ENCODE results near the gene TCF12.

The TCF12 gene

GRCh38 chr15:57035664-57036063 is 117.2 kb downstream of the TCF12 start:
- H3K79me2 ChIP-seq = peaks cover 11% of the 10 kb centered on the region
- H3K27me3 ChIP-seq (ENCODE audit: control insufficient read depth, insufficient read depth, low read length) = no peaks in the 10 kb centered on the region
- no peak overlapping the region for H3K9ac ChIP-seq
- H3K9me3 ChIP-seq (ENCODE audit: control insufficient read depth, low read length) = no peaks in the 10 kb centered on the region
- peaks cover 2% of the 10 kb centered on the region for H3K4me1 ChIP-seq
- no peak overlapping the region for H3K4me3 ChIP-seq (ENCODE audit: low read depth, low read length)
- no peak for TF ChIP-seq CTCF (IDR thresholded peaks at IDR 0.05)
- no peak overlapping the region for H3K4me2 ChIP-seq (ENCODE audit: low read length)
- no peak overlapping the region for H3K27ac ChIP-seq
- H3K36me3 ChIP-seq (ENCODE audit: control insufficient read depth, insufficient read depth, low read length) = no peaks in the 10 kb centered on the region
- H2AFZ ChIP-seq = no peak overlapping the region

- no peak overlapping the region for H3K4me2 ChIP-seq (ENCODE audit: low read length)
- no peak overlapping the region for H3K4me3 ChIP-seq (ENCODE audit: low read depth, low read length)
- no peak for TF ChIP-seq CTCF (IDR thresholded peaks at IDR 0.05)
- peaks cover 11% of the 10 kb centered on the region for H3K79me2 ChIP-seq
- no peaks in the 10 kb centered on the region for H3K36me3 ChIP-seq (ENCODE audit: control insufficient read depth, insufficient read depth, low read length)
- no peak overlapping the region for H3K9ac ChIP-seq
- H3K27ac ChIP-seq = no peak overlapping the region
- H3K27me3 ChIP-seq (ENCODE audit: control insufficient read depth, insufficient read depth, low read length) = no peaks in the 10 kb centered on the region
- H3K4me1 ChIP-seq = peaks cover 2% of the 10 kb centered on the region
- H2AFZ ChIP-seq = no peak overlapping the region
- H3K9me3 ChIP-seq (ENCODE audit: control insufficient read depth, low read length) = no peaks in the 10 kb centered on the region
Measured at GRCh38 chr15:57036352-57036751, 117.9 kb downstream of the TCF12 start.

- Histone ChIP-seq H3K9me3 (ENCODE audit: control insufficient read depth, low read length) (no peaks in the 10 kb centered on the region), H3K9ac (no peak overlapping the region), H3K27me3 (ENCODE audit: control insufficient read depth, insufficient read depth, low read length) (no peaks in the 10 kb centered on the region), H3K27ac (no peak overlapping the region), H2AFZ (no peak overlapping the region), H3K4me2 (ENCODE audit: low read length) (no peak overlapping the region), H3K36me3 (ENCODE audit: control insufficient read depth, insufficient read depth, low read length) (no peaks in the 10 kb centered on the region), H3K79me2 (peaks cover 11% of the 10 kb centered on the region), H3K4me1 (peaks cover 2% of the 10 kb centered on the region), H3K4me3 (ENCODE audit: low read depth, low read length) (no peak overlapping the region)
- TF ChIP-seq CTCF (IDR thresholded peaks at IDR 0.05) = no peak
Measured at GRCh38 chr15:57037548-57037947, 119.1 kb downstream of the TCF12 start.

- TF ChIP-seq CTCF (IDR thresholded peaks at IDR 0.05) = no peak
- no peaks in the 10 kb centered on the region for H3K9me3 ChIP-seq (ENCODE audit: control insufficient read depth, low read length)
- H2AFZ ChIP-seq = no peak overlapping the region
- no peak overlapping the region for H3K4me3 ChIP-seq (ENCODE audit: low read depth, low read length)
- H3K4me2 ChIP-seq (ENCODE audit: low read length) = no peak overlapping the region
- H3K79me2 ChIP-seq = peaks cover 11% of the 10 kb centered on the region
- H3K27ac ChIP-seq = no peak overlapping the region
- H3K27me3 ChIP-seq (ENCODE audit: control insufficient read depth, insufficient read depth, low read length) = no peaks in the 10 kb centered on the region
- H3K9ac ChIP-seq = no peak overlapping the region
- H3K4me1 ChIP-seq = peaks cover 2% of the 10 kb centered on the region
- H3K36me3 ChIP-seq (ENCODE audit: control insufficient read depth, insufficient read depth, low read length) = no peaks in the 10 kb centered on the region
Measured at GRCh38 chr15:57038040-57038439, 119.6 kb downstream of the TCF12 start.

- Histone ChIP-seq H3K27ac (no peak overlapping the region), H3K4me1 (peaks cover 2% of the 10 kb centered on the region), H3K27me3 (ENCODE audit: control insufficient read depth, insufficient read depth, low read length) (no peaks in the 10 kb centered on the region), H3K79me2 (peaks cover 11% of the 10 kb centered on the region), H2AFZ (no peak overlapping the region), H3K36me3 (ENCODE audit: control insufficient read depth, insufficient read depth, low read length) (no peaks in the 10 kb centered on the region), H3K9ac (no peak overlapping the region), H3K4me2 (ENCODE audit: low read length) (no peak overlapping the region), H3K9me3 (ENCODE audit: control insufficient read depth, low read length) (no peaks in the 10 kb centered on the region), H3K4me3 (ENCODE audit: low read depth, low read length) (no peak overlapping the region)
- no peak for TF ChIP-seq CTCF (IDR thresholded peaks at IDR 0.05)
Measured at GRCh38 chr15:57038496-57038895, 120.1 kb downstream of the TCF12 start.
